ENCODE results near the gene NPAS2.

Gene NPAS2

GRCh38 chr2:101012054-101012705, 192.2 kb downstream of the NPAS2 start:
- no peak for DNase-seq (ENCODE audit: low read depth)

DNA sequence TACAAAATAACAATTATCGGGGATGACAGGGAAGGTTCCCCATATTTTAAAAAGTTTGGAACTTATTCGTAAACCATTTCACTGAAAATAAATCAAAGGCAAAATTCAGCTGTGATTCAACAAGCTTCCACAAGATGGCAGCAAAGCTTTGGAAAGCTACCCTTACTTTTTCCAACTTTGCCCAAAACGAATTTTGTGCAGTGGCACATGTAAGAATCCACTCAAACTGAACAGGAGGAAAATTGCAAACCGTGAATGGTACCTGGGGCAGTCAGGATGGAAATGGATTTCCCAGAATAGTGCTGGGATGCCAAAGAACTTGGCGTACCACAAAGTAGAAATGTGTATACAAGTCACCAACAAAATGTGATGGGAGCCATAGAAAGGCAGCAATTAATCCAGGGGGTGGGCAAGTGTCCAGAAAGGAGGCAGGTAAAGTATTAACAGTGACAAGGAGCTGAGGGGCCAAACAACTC, 192.8 kb downstream of the NPAS2 start:
- peak; percentile 15 for DNase-seq (ENCODE audit: low read depth)

DNA sequence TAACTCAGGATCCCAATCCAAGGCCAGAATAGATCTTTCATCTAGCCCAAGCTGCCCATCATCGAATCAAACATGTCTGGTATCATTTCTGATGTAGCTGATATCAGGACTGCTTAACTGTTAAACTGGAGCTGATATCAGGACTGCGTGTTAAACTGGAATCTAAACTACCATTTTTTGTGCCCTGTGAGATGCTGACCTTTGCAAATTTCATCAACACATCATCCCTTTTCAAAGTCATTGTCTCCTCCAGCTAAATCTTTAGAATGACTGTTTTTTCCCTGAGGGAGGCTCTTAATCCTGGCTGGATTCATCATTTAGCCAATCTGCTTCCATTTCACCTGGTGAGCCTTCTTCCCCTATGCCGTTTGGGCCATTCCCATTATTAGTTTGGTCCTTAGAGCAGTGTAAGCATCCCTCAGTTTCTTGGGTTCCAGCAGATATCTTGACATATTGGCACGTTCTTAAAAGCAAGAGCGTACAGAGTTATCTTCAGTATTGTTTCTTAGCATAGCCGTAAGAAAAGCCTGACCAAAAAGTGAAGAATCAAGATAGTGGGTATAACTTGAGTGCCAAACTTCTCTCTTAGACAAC, 194.4 kb downstream of the NPAS2 start:
- DNase-seq (ENCODE audit: low read depth), result no peak

DNA sequence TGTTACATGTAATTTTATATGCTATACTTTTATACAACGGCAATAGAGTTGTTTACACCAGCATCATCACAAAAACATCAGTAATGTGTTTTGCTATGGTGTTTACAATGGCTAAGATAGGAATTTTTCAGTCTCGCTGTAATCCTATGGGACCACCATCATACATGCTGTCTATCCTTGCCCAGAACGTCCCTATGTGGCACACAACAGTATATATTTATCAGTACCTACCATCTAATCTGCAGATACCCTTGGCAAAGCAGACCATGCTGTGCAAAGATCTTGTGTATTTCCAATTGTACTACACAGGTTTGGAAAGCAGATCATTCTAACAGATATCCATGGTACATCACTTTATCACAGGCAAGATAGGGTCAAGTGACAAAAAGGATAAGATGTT, 197.4 kb downstream of the NPAS2 start:
- DNase-seq (ENCODE audit: low read depth), result no peak

GRCh38 chr2:101018934-101019333, 199.0 kb downstream of the NPAS2 start:
- DNase-seq (ENCODE audit: low read depth), result no peak

DNA sequence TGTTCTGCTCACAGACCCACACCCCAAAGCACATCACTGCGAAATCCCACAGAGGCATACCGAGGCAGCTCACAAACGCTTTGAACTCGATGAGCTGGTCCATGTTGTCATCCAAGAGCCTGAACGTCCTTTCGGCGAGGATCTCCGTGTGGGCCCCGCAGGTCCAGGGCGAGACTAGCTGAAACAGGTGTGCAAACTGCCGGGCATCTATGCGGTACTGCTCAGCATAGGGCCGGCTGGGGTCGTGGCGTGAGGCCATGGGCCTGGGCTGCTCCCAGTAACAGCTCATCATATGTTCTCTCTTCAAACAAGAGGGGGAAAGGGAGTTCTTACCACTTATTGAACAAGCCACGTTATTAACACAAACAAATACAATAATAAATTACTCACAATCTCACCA, 202.3 kb downstream of the NPAS2 start:
- no peak for DNase-seq (ENCODE audit: low read depth)

DNA sequence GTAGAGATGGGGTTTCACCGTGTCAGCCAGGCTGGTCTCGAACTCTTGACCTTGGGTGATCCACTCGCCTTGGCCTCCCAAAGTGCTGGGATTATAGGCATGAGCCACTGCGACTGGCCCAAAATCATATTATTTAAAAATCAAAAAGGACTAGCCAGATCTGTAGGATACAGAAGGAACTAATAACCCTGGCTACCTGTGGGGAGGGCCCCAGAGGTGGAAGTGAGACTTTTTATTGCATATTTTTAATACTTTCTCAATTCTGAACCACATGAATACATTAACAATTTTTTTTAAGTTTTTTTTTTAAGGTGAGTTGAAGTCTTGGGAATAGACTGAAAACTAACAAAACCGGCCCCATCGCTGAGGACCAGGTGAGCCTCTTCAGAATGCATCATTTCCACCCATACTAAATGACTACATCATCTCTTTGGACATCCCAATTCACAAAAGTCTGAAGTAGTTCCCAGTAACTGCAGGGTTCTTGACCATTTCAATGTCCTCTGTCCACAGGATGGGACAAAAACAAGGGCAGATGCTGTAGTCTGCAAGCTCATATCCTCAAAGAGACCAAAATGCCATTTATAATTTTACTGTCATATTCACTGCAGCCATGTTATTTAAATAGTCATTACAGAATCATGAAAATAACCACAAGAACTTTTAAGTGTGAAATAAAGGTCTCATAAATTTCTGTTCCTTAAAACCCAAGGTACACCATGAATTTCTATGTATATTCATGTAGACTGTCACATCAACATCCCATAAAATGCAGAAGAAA, 203.6 kb downstream of the NPAS2 start:
- DNase-seq (ENCODE audit: low read depth), result no peak

- DNase-seq (ENCODE audit: low read depth), result no peak
Measured at GRCh38 chr2:101025561-101025960, 205.6 kb downstream of the NPAS2 start.

GRCh38 chr2:101026253-101026701, 206.3 kb downstream of the NPAS2 start:
- no peak for DNase-seq (ENCODE audit: low read depth)

GRCh38 chr2:101026923-101027469, 207.1 kb downstream of the NPAS2 start:
- DNase-seq (ENCODE audit: low read depth), result no peak

GRCh38 chr2:101027852-101028251, 207.9 kb downstream of the NPAS2 start:
- no peak for DNase-seq (ENCODE audit: low read depth)

- no peak for DNase-seq (ENCODE audit: low read depth)
Measured at GRCh38 chr2:101030866-101031554, 211.1 kb downstream of the NPAS2 start.

DNA sequence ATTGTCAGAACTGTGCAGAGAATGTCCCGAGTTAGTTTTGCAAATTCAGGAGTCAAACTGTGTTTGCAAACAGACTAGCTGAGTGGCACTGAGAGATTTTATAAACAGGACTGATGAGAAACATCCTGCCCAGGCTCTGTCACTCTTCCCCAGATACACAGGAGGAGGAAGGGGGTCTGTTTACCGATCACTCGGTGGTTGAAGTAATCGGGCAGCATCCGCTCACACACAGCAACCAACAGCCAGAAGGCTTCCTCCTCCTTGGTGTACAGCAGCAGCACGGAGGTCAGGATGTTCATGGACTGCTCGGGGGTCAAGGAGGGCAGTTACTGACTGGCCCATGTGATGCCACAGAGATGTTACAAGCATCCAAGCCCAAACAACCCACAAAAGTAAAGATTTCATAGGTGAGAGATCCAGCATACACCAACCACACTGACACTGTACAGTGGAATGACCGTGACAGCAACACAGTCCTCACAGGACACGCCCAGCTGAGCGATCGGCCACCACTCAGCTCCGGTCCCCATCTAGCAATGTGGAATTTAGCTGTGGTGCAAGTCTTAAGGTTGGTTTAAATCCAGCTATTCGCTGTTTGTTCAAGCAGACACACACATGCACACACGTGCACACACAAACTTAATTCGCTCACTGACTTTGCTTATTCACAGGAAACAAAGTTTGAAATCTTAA, 212.3 kb downstream of the NPAS2 start:
- no peak for DNase-seq (ENCODE audit: low read depth)

DNA sequence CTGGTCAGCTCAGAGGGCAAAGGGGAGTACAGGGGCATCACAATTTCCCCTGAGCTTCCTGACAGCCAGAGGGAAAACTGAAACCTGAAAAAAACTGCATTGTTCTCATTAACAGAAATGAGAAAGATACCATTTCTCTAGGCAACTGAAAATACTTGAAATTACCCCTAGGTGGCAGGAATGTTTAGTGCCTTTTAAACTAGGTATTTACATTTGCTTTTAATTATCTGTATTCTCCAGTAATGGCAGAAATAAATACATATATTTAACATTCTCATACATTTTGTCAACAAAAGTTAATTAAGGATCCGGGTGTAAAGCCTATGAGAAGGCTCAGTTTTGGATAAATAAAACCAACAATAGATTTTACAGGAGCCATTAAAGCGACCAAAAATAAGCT, 216.6 kb downstream of the NPAS2 start:
- no peak for DNase-seq (ENCODE audit: low read depth)

GRCh38 chr2:101037161-101037755, 217.3 kb downstream of the NPAS2 start:
- no peak for DNase-seq (ENCODE audit: low read depth)

- no peak for DNase-seq (ENCODE audit: low read depth)
Measured at GRCh38 chr2:101038455-101039255, 218.7 kb downstream of the NPAS2 start.

GRCh38 chr2:101040072-101040471, 220.1 kb downstream of the NPAS2 start:
- DNase-seq (ENCODE audit: low read depth), result no peak

DNA sequence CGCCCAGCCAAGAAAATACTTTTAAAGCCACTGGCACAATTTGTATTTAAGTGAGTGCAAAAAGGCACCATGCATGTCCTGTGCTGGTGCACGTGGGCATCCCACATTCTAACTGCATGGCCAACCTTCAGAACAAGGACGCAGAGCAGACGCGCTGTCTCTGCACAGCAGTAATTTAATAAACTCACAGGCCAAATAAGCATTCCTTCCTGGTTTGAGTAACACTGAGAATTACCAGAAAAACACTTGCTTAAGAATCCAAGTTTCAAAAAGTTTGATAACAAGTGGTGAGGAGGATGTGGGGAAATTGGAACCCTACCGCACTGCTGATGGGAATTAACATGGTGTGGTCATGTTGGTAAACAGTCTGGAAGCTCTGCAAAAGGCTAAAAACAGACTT, 220.8 kb downstream of the NPAS2 start:
- DNase-seq (ENCODE audit: low read depth), result no peak

DNA sequence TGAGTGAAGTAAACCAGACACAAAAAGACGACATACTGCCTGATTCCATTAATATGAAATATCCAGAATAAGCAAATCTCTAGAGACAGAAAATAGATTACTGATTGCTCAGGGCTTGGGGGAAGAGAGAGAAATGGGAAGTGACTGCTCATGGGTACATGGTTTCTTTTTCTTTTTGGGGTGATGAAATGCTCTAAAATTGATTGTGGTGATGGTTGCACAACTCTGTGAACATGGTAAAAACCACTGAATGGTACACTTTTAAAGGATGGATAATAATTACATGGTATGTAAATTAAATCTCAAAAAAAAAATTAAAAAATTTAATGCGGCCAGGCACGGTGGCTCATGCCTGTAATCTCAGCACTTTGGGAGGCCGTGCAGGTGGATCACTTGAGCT, 221.5 kb downstream of the NPAS2 start:
- no peak for DNase-seq (ENCODE audit: low read depth)

GRCh38 chr2:101045330-101045729, 225.4 kb downstream of the NPAS2 start:
- DNase-seq (ENCODE audit: low read depth), result no peak
